Esophagus squamous epithelium (tissue), 5 donors: ENCODE measurements around the gene HBQ1. TPM values are rescaled to one million over a fixed set of nuclear protein-coding genes. Genes with fewer than 3 reads are reported as not detected.

Experiments used
- DNase-seq: peaks from one replicate; lab custom pipeline; 2025; lab: John Stamatoyannopoulos, UW
- H3K27ac ChIP-seq, 4 donors: fragments of 200-600 bp; sonication (generic); one replicate each; pipeline ENCODE4 v1.5.1; 2016 to 2019; ENCODE audit warnings: mild to moderate bottlenecking in 1 of 4
- H3K27me3 ChIP-seq, 4 donors: fragments of 200-600 bp; sonication (generic); 1 replicate in 3 of 4; 2 replicates in 1 of 4; pipeline versions ENCODE4 v1.5.1 to v1.6.0; 2017 to 2021; ENCODE audit warnings: antibody characterized with exemption in 1 of 4
- H3K36me3 ChIP-seq, 3 donors: fragments of 200-600 bp; sonication (generic); one replicate each; pipeline ENCODE4 v1.5.1; 2016 to 2019
- H3K4me1 ChIP-seq, 3 donors: fragments of 200-600 bp; sonication (generic); one replicate each; pipeline ENCODE4 v1.5.1; 2017 to 2019
- H3K4me3 ChIP-seq, 4 donors: fragments of 200-600 bp; sonication (generic); 1 replicate in 3 of 4; 2 replicates in 1 of 4; pipeline ENCODE4 v1.5.1; 2016 to 2019; ENCODE audit warnings: mild to moderate bottlenecking in 2 of 4, moderate library complexity in 1 of 4
- H3K9me3 ChIP-seq, 3 donors: fragments of 200-600 bp; sonication (generic); one replicate each; pipeline ENCODE4 v1.5.1; 2016 to 2019
- CTCF ChIP-seq, 6 experiments: fragments of 450-650 bp in 4 of 6; fragments of 200-600 bp in 2 of 6; sonication (generic) in 2 of 6; IDR thresholded peaks; one replicate each; pipeline ENCODE4 v1.5.1; 2016 to 2019; ENCODE audit warnings: antibody characterized with exemption in 6 of 6, mild to moderate bottlenecking in 4 of 6, moderate library complexity in 4 of 6
- POLR2A ChIP-seq, 4 donors: fragments of 450-650 bp; IDR thresholded peaks; one replicate each; pipeline ENCODE4 v1.6.1; 2017; ENCODE audit warnings: antibody characterized with exemption in 4 of 4, mild to moderate bottlenecking in 4 of 4, moderate library complexity in 3 of 4
- WGBS, 2 donors: methylation state at CpG; one replicate each; pipeline ENCODE4 v1.1.5; 2018; 5-methylcytosine and 5-hydroxymethylcytosine counted together
- intact Hi-C: fragments of 100-400 bp; cut with DNase I; formaldehyde crosslinking; loops from one replicate; pipeline ENCODE4 v1.15.0; 2022
- total RNA-seq, 4 donors: library from RNA; depleted of rRNA; stranded (reverse); fragments of >200 nt; gene quantifications; one replicate each; pipeline ENCODE4 v1.1.0, GENCODE V29; 2016
- donor health status: DM: yes; HTN: yes; CAD: no.

Gene HBQ1
- total RNA-seq, 4 donors from 2014 or later: not detected

- Histone ChIP-seq H3K27ac (no peak overlapping the region), H3K9me3 (no peaks in the 10 kb centered on the region), H3K4me1 (peaks cover 13 to 39% (median 16%) of the 10 kb centered on the region in 3 donors), H3K36me3 (no peaks in the 10 kb centered on the region), H3K4me3 (no peak overlapping the region), H3K27me3 (peaks cover 5 to 77% (median 38%) of the 10 kb centered on the region in 4 donors)
- no peak for DNase-seq
- no peak for TF ChIP-seq POLR2A (IDR thresholded peaks at IDR 0.05)
- no peak for TF ChIP-seq CTCF (IDR thresholded peaks at IDR 0.05)
- intact Hi-C loops: no loop called here
- WGBS, 2 donors: 3 to 11% methylated on average over 6 to 7 of the region's 13 CpGs
These were observed 2.9 kb upstream of the HBQ1 start for GRCh38 chr16:177394-177822.

GRCh38 chr16:177981-178667 lies 2.1 kb upstream of the HBQ1 start:
- no peaks in the 10 kb centered on the region for H3K9me3 ChIP-seq
- no peak for TF ChIP-seq CTCF (IDR thresholded peaks at IDR 0.05)
- no peak for TF ChIP-seq POLR2A (IDR thresholded peaks at IDR 0.05)
- WGBS, 2 donors: 50 to 64% methylated on average over 7 of the region's 11 CpGs
- no peak overlapping the region for H3K27ac ChIP-seq
- peaks cover 13 to 39% (median 16%) of the 10 kb centered on the region in 3 donors for H3K4me1 ChIP-seq
- peaks cover 5 to 76% (median 38%) of the 10 kb centered on the region in 4 donors for H3K27me3 ChIP-seq
- intact Hi-C loops: no loop called here
- no peak for DNase-seq
- no peak overlapping the region for H3K4me3 ChIP-seq
- no peaks in the 10 kb centered on the region for H3K36me3 ChIP-seq

- Histone ChIP-seq H3K27ac (no peak overlapping the region), H3K27me3 (peaks cover 5 to 71% (median 38%) of the 10 kb centered on the region in 4 donors), H3K9me3 (no peaks in the 10 kb centered on the region), H3K4me3 (no peak overlapping the region), H3K36me3 (no peaks in the 10 kb centered on the region), H3K4me1 (peaks cover 13 to 34% (median 16%) of the 10 kb centered on the region in 3 donors)
- intact Hi-C loops: no loop called here
- no peak for DNase-seq
- WGBS, 2 donors: 53 to 69% methylated on average over 11 of the region's 11 CpGs
- TF ChIP-seq CTCF (IDR thresholded peaks at IDR 0.05): no peak
- no peak for TF ChIP-seq POLR2A (IDR thresholded peaks at IDR 0.05)
These were observed 1.6 kb upstream of the HBQ1 start for GRCh38 chr16:178668-179015.

GRCh38 chr16:179211-180092 lies 807 bp upstream of the HBQ1 start:
- Histone ChIP-seq H3K27ac (no peak overlapping the region), H3K4me1 (peaks cover 13 to 34% (median 16%) of the 10 kb centered on the region in 3 donors), H3K9me3 (no peaks in the 10 kb centered on the region), H3K36me3 (no peaks in the 10 kb centered on the region), H3K4me3 (no peak overlapping the region), H3K27me3 (peaks cover 5 to 66% (median 37%) of the 10 kb centered on the region in 4 donors)
- intact Hi-C loops: no loop called here
- TF ChIP-seq CTCF (IDR thresholded peaks at IDR 0.05) (no peak), POLR2A (IDR thresholded peaks at IDR 0.05) (no peak)
- 73 to 74% methylated on average over 17 of the region's 17 CpGs for WGBS, 2 donors
- DNase-seq: no peak
